T-helper 1 cell treated with Interleukin-12 subunit alpha and Interleukin-12 subunit beta and Interleukin-4 antibody, amounts not matched to agents 30 μg/mL and 1 μg/mL, for 36 hours (primary cell): ENCODE results near the gene MRPS17.

Experiments
- H3K27ac Mint-ChIP-seq: one replicate; pipeline ENCODE4 v1.8.0; 2021; ENCODE audit warnings: mild to moderate bottlenecking, mixed read lengths
- H3K27me3 Mint-ChIP-seq: one replicate; pipeline ENCODE4 v1.8.0; 2021; ENCODE audit warnings: low read depth, mixed read lengths
- H3K36me3 Mint-ChIP-seq: one replicate; pipeline ENCODE4 v1.8.0; 2021; ENCODE audit warnings: low read depth, mixed read lengths
- H3K4me1 Mint-ChIP-seq: one replicate; pipeline ENCODE4 v1.8.0; 2021; ENCODE audit warnings: low read depth, mixed read lengths
- H3K4me3 Mint-ChIP-seq: one replicate; pipeline ENCODE4 v1.8.0; 2021; ENCODE audit warnings: mild to moderate bottlenecking, moderate library complexity, mixed read lengths
- H3K9me3 Mint-ChIP-seq: one replicate; pipeline ENCODE4 v1.8.0; 2021; ENCODE audit warnings: mixed read lengths

The MRPS17 gene

DNA sequence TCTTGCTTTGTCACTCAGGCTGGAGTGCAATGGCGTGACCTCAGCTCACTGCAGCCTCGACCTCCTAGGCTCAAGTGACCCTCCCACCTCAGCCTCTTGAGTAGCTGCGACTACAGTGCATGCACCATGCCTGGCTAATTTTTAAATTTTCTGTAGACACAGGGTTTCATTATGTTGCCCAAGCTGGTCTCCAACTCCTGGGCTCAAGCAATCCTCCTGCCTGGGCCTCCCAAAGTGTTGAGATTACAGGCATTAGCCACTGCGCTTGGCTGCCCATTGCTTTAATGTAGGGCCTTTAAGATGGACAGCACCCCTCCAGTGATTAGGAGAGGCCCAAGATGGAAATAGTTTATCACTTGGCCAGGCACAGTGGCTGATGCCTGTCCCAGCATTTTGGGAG is 52.1 kb downstream of the MRPS17 start:
- Mint-ChIP-seq H3K27ac (no peak overlapping the region), H3K27me3 (no peaks in the 10 kb centered on the region), H3K4me1 (peaks cover 8% of the 10 kb centered on the region), H3K9me3 (no peaks in the 10 kb centered on the region), H3K36me3 (peaks cover 12% of the 10 kb centered on the region), H3K4me3 (no peak overlapping the region)
